Thyroid gland (tissue), 4 donors: ENCODE results near the gene FARS2. TPM values are rescaled to one million over a fixed set of nuclear protein-coding genes. Genes with fewer than 3 reads are reported as not detected.
A peak's percentile ranks its signal among the peaks of the same experiment; 100 is the strongest.

Experiments
- DNase-seq, 2 donors: peaks; one replicate each; pipeline ENCODE4 v3.0.0-alpha.2; 2019
- H3K27ac ChIP-seq, 3 donors: fragments of 200-600 bp; sonication (generic); 1 replicate in 2 of 3; 2 replicates in 1 of 3; pipeline ENCODE4 v1.5.1; 2016 to 2019; ENCODE audit warnings: mild to moderate bottlenecking in 1 of 3, moderate library complexity in 1 of 3
- H3K27me3 ChIP-seq: fragments of 200-600 bp; sonication (generic); one replicate; pipeline ENCODE4 v1.5.1; 2019
- H3K36me3 ChIP-seq, 2 donors: fragments of 200-600 bp; sonication (generic); one replicate each; pipeline ENCODE4 v1.5.1; 2016 to 2019
- H3K4me1 ChIP-seq, 2 donors: fragments of 200-600 bp; sonication (generic); one replicate each; pipeline ENCODE4 v1.5.1; 2017 to 2019
- H3K4me3 ChIP-seq, 3 donors: fragments of 200-600 bp; sonication (generic); replicated peaks in 1 of 3; 1 replicate in 2 of 3; 2 replicates in 1 of 3; pipeline ENCODE4 v1.5.1; 2016; ENCODE audit warnings: mild to moderate bottlenecking in 1 of 3
- H3K9me3 ChIP-seq: fragments of 200-600 bp; sonication (generic); one replicate; pipeline ENCODE4 v1.5.1; 2017
- POLR2A ChIP-seq, 2 donors: fragments of 450-650 bp; IDR thresholded peaks; one replicate each; pipeline ENCODE4 v1.6.1; 2017; ENCODE audit warnings: antibody characterized with exemption in 2 of 2, mild to moderate bottlenecking in 2 of 2, moderate library complexity in 1 of 2
- WGBS, 2 donors: methylation state at CpG; one replicate each; pipeline ENCODE4 v1.1.5; 2017; 5-methylcytosine and 5-hydroxymethylcytosine counted together
- intact Hi-C: fragments of 100-400 bp; cut with DNase I; formaldehyde crosslinking; loops from one replicate; pipeline ENCODE4 v1.15.1; 2023
- total RNA-seq, 4 donors: library from RNA; depleted of rRNA; stranded (reverse); fragments of >200 nt; gene quantifications; one replicate each; pipeline ENCODE4 v1.2.3, GENCODE V29; 2016
- TF ChIP-seq, protein P1 (sequence below), 6 experiments: fragments of 200-600 bp in 3 of 6; fragments of 450-650 bp in 3 of 6; sonication (generic) in 3 of 6; IDR thresholded peaks; one replicate each; pipeline ENCODE4 v1.5.1; 2016 to 2019; ENCODE audit warnings: antibody characterized with exemption in 6 of 6, mild to moderate bottlenecking in 2 of 6, inconsistent platforms in 1 of 6, moderate library complexity in 1 of 6

FARS2 gene
- total RNA-seq, 4 donors from 2014 or later: 27.4 to 47.1 (median 34.2) TPM

DNA sequence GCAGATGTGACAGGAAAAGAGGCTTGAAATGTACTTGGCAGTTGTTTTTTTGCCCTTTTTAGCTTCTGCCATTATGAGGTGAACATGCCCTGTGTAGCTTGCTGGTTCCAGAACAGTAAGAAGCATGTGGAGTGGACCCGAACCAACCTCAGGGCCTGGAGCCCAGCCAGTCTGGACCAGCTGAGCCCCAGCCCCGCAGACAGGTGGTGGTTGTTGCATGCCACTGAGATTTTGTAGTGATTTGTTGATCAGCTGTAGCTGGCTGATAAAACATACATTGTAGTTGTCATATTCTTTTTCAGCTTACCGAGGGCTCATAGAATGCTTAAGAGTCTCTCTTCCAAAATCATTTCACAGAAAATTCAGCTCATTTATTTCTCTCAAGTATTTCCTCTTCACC is 182.2 kb downstream of the FARS2 start:
- intact Hi-C loops: no loop called here

DNA sequence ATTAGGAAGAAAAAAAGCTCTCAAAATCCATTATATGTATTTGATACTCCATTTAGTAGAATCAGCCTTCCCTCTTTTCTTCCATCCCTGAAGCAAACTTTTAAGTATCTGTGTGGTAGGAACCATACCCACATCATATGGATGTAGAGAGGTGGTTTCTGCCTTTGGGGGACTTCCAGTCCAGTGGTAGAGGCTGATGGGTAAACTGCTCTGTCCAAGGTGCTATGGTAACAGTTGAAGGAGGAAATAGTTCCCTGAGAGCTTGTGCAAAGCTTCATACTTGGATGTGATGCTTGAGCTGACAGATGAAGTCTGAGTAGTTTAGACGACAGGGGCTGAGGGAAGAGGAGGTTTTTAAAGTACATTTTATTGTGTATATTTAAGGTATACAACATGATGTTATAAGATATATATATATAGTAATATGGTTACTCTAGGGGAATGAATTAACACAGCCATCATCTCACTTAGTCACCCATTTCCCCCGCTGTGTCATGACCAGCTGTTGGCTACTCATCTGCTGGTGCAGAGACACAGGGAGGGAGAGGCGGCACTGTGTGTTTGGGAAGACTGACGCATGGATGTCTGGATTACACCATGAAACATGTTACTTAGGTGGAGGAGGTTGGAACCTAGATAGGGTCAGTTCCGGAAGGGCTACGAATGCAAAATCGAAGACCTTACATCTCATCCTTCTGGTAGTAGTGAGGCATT is 185.2 kb downstream of the FARS2 start:
- 91 to 93% methylated on average over 7 of the region's 7 CpGs for WGBS, 2 donors
- Histone ChIP-seq H3K27me3 (no peaks in the 10 kb centered on the region), H3K27ac (no peak overlapping the region), H3K36me3 (no peaks in the 10 kb centered on the region), H3K9me3 (no peaks in the 10 kb centered on the region), H3K4me1 (peaks cover 7% of the 10 kb centered on the region in 2 donors), H3K4me3 (no peak overlapping the region)
- no peak for DNase-seq
- intact Hi-C loops: no loop called here
- no peak for TF ChIP-seq POLR2A (IDR thresholded peaks at IDR 0.05)
- TF ChIP-seq, protein P1, sequence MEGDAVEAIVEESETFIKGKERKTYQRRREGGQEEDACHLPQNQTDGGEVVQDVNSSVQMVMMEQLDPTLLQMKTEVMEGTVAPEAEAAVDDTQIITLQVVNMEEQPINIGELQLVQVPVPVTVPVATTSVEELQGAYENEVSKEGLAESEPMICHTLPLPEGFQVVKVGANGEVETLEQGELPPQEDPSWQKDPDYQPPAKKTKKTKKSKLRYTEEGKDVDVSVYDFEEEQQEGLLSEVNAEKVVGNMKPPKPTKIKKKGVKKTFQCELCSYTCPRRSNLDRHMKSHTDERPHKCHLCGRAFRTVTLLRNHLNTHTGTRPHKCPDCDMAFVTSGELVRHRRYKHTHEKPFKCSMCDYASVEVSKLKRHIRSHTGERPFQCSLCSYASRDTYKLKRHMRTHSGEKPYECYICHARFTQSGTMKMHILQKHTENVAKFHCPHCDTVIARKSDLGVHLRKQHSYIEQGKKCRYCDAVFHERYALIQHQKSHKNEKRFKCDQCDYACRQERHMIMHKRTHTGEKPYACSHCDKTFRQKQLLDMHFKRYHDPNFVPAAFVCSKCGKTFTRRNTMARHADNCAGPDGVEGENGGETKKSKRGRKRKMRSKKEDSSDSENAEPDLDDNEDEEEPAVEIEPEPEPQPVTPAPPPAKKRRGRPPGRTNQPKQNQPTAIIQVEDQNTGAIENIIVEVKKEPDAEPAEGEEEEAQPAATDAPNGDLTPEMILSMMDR (IDR thresholded peaks at IDR 0.05): no peak

More for the DNA sequence above, 182.2 kb downstream of the FARS2 start:
- H3K9me3 ChIP-seq: no peaks in the 10 kb centered on the region
- H3K27ac ChIP-seq: peak overlapping the region in 1 of 3 donors; percentile 8
- TF ChIP-seq, protein P1 (IDR thresholded peaks at IDR 0.05): no peak
- H3K4me1 ChIP-seq: peaks cover 14 to 16% of the 10 kb centered on the region in 2 donors
- peak; percentile 73 to 80 for DNase-seq
- WGBS, 2 donors: 20 to 42% methylated on average over 3 of the region's 3 CpGs
- H3K36me3 ChIP-seq: no peaks in the 10 kb centered on the region
- no peaks in the 10 kb centered on the region for H3K27me3 ChIP-seq
- no peak overlapping the region for H3K4me3 ChIP-seq

DNA sequence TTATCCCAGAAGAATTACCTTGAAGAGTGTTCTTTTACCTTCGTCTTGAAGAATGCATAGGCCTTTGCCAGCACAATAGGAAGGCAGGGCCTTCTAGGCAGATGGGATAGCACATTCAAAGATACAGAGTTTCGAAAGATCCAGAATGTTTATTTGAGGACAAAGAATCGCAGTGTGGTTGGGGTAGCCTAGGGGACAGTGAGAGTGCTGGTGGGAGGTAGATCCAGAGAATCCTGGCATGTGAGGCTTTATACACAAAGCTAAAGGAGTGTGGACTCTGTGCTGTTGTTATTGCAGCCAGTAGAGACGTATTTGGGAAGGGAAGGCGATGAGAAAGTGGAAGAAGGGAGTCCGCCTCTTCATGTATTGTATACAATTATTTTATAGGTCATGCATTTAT is 186.6 kb downstream of the FARS2 start:
- TF ChIP-seq, protein P1 (IDR thresholded peaks at IDR 0.05): no peak
- no peak for TF ChIP-seq POLR2A (IDR thresholded peaks at IDR 0.05)
- Histone ChIP-seq H3K9me3 (no peaks in the 10 kb centered on the region), H3K36me3 (no peaks in the 10 kb centered on the region), H3K4me1 (peaks cover 7% of the 10 kb centered on the region in 2 donors), H3K4me3 (no peak overlapping the region), H3K27me3 (no peaks in the 10 kb centered on the region), H3K27ac (no peak overlapping the region)
- intact Hi-C loops: no loop called here
- no peak for DNase-seq
- WGBS, 2 donors: 96% methylated on average over 6 of the region's 6 CpGs

DNA sequence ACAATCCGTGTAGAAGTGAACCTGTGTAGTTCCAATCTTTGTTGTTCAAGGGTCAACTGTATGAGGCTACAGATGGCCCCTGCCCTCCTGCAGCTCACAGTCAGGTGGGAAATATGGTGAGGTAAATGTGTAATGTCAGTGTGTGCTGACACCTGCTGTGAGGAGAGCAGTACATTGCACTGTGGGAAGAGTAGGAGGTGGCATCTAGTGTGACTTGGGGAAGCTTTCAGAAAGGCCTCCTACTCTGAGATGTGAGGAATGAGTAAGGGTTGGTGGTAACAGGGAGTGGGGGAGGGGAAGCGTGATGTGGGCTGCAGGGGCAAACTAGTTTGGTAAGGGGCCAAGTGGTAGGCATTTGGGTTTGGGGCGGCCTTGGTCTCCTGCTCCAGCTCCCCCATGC is 188.8 kb downstream of the FARS2 start:
- no peak for TF ChIP-seq POLR2A (IDR thresholded peaks at IDR 0.05)
- TF ChIP-seq, protein P1 (IDR thresholded peaks at IDR 0.05): no peak
- Histone ChIP-seq H3K36me3 (no peaks in the 10 kb centered on the region), H3K9me3 (no peaks in the 10 kb centered on the region), H3K27ac (no peak overlapping the region), H3K27me3 (no peaks in the 10 kb centered on the region), H3K4me3 (no peak overlapping the region), H3K4me1 (no peaks in the 10 kb centered on the region)
- intact Hi-C loops: no loop called here
- 89 to 96% methylated on average over 3 of the region's 3 CpGs for WGBS, 2 donors
- no peak for DNase-seq

DNA sequence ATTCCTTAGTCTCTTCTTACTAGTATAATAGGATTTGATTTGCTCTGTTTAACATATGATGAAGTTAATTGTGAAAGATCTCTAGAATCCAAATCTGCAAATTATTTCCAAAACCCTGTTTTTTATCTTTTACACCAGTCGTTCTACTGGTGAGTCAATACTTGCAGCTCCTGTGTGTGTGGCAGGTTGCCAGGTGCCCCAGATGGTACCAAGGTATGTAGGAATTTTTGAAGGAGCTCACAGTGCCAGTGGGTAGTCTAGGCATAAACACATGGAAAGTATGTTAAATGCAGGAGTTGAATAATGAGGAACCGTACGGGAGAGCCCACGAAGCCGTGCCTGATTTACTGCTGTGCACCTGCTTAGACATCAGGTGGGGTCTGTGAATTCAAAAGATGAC is 192.2 kb downstream of the FARS2 start:
- Histone ChIP-seq H3K9me3 (no peaks in the 10 kb centered on the region), H3K36me3 (no peaks in the 10 kb centered on the region), H3K4me3 (no peak overlapping the region), H3K27ac (no peak overlapping the region), H3K27me3 (no peaks in the 10 kb centered on the region), H3K4me1 (peaks cover 0 to 7% of the 10 kb centered on the region in 2 donors)
- 85 to 88% methylated on average over 5 of the region's 5 CpGs for WGBS, 2 donors
- intact Hi-C loops: no loop called here
- peak; percentile 45 to 47 for DNase-seq
- TF ChIP-seq, protein P1 (IDR thresholded peaks at IDR 0.05): no peak
- TF ChIP-seq POLR2A (IDR thresholded peaks at IDR 0.05): no peak
